ENCODE data around the gene C1QB. TPM values are rescaled to one million over a fixed set of nuclear protein-coding genes. Genes with fewer than 3 reads are reported as not detected.

C1QB gene
- total and polyA plus RNA-seq, 9 donors = 15.2 to 25.8 (median 19.4) TPM

- Histone ChIP-seq H3K4me3 (ENCODE audit: low read length) (no peak overlapping the region), H3K27me3 (ENCODE audit: control insufficient read depth, insufficient read depth, low read length) (peaks cover 42% of the 10 kb centered on the region), H3K36me3 (ENCODE audit: control insufficient read depth, insufficient read depth, low read length) (no peaks in the 10 kb centered on the region), H3K27ac (ENCODE audit: low read length) (no peak overlapping the region), H3K4me1 (ENCODE audit: control insufficient read depth, insufficient read depth, low read length) (no peaks in the 10 kb centered on the region), H3K9me3 (replicated peaks; ENCODE audit: control insufficient read depth, low read depth, low read length) (peaks cover 1% of the 10 kb centered on the region)
- 0% methylated on average over 1 of the region's 2 CpGs for WGBS (ENCODE audit: insufficient coverage)
- DNase-seq = no peak
Observed at GRCh38 chr1:22629886-22630285, 23.1 kb upstream of the C1QB start.

- H3K4me3 ChIP-seq (ENCODE audit: low read length) = no peak overlapping the region
- DNase-seq = no peak
- peaks cover 16% of the 10 kb centered on the region for H3K27me3 ChIP-seq (ENCODE audit: control insufficient read depth, insufficient read depth, low read length)
- H3K36me3 ChIP-seq (ENCODE audit: control insufficient read depth, insufficient read depth, low read length) = no peaks in the 10 kb centered on the region
- peaks cover 13% of the 10 kb centered on the region for H3K4me1 ChIP-seq (ENCODE audit: control insufficient read depth, insufficient read depth, low read length)
- 91% methylated on average over 9 of the region's 10 CpGs for WGBS (ENCODE audit: insufficient coverage)
- H3K27ac ChIP-seq (ENCODE audit: low read length) = no peak overlapping the region
- H3K9me3 ChIP-seq (replicated peaks; ENCODE audit: control insufficient read depth, low read depth, low read length) = peaks cover 4% of the 10 kb centered on the region
Observed at GRCh38 chr1:22633697-22634463, 19.2 kb upstream of the C1QB start.

- peak; percentile 52 for DNase-seq
- 45% methylated on average over 3 of the region's 7 CpGs for WGBS (ENCODE audit: insufficient coverage)
- peaks cover 6% of the 10 kb centered on the region for H3K27me3 ChIP-seq (ENCODE audit: control insufficient read depth, insufficient read depth, low read length)
Observed at GRCh38 chr1:22635436-22635835, 17.6 kb upstream of the C1QB start.

DNA sequence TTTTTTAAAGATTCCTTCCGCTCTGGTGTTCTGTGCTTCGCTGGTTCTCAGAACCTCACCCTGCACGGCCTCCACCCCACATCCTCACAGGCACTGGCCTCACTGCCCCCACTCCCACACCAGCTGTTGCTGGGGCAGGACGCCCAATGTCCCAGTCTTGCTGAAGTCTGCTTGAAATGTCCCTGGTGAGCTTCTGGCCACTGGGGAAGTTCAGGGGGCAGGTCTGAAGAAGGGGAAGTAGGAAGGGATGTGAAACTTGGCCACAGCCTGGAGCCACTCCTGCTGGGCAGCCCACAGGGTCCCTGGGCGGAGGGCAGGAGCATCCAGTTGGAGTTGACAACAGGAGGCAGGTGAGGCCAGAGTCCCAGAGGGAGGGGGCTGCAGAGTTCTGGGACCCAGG lies 16.7 kb upstream of the C1QB start, which contains the start of gene C1QA:
C1QA (plus strand) TSS at position 276 of the 400 bp plus-strand sequence. CDS start 989 bp downstream, outside the sequence.
- 46% methylated on average over 3 of the region's 5 CpGs for WGBS (ENCODE audit: insufficient coverage)
- Histone ChIP-seq H3K36me3 (ENCODE audit: control insufficient read depth, insufficient read depth, low read length) (no peaks in the 10 kb centered on the region), H3K4me1 (ENCODE audit: control insufficient read depth, insufficient read depth, low read length) (peaks cover 16% of the 10 kb centered on the region), H3K27ac (ENCODE audit: low read length) (no peak within 1 kb of the TSS), H3K27me3 (ENCODE audit: control insufficient read depth, insufficient read depth, low read length) (peaks cover 3% of the 10 kb centered on the region), H3K9me3 (replicated peaks; ENCODE audit: control insufficient read depth, low read depth, low read length) (peaks cover 4% of the 10 kb centered on the region), H3K4me3 (ENCODE audit: low read length) (peak within 1 kb of the TSS; percentile 23)
- peak; percentile 83 for DNase-seq

More at GRCh38 chr1:22635436-22635835, 17.6 kb upstream of the C1QB start:
- H3K4me1 ChIP-seq (ENCODE audit: control insufficient read depth, insufficient read depth, low read length) = peaks cover 16% of the 10 kb centered on the region
- H3K36me3 ChIP-seq (ENCODE audit: control insufficient read depth, insufficient read depth, low read length) = no peaks in the 10 kb centered on the region
- no peak overlapping the region for H3K4me3 ChIP-seq (ENCODE audit: low read length)
- H3K27ac ChIP-seq (ENCODE audit: low read length) = no peak overlapping the region
- peaks cover 4% of the 10 kb centered on the region for H3K9me3 ChIP-seq (replicated peaks; ENCODE audit: control insufficient read depth, low read depth, low read length)

- Histone ChIP-seq H3K9me3 (replicated peaks; ENCODE audit: control insufficient read depth, low read depth, low read length) (peaks cover 4% of the 10 kb centered on the region), H3K4me1 (ENCODE audit: control insufficient read depth, insufficient read depth, low read length) (peaks cover 20% of the 10 kb centered on the region), H3K27me3 (ENCODE audit: control insufficient read depth, insufficient read depth, low read length) (peaks cover 3% of the 10 kb centered on the region), H3K4me3 (ENCODE audit: low read length) (peak overlapping the region; percentile 23), H3K36me3 (ENCODE audit: control insufficient read depth, insufficient read depth, low read length) (no peaks in the 10 kb centered on the region), H3K27ac (ENCODE audit: low read length) (no peak overlapping the region)
- DNase-seq = no peak
- 64% methylated on average over 6 of the region's 6 CpGs for WGBS (ENCODE audit: insufficient coverage)
Observed at GRCh38 chr1:22636927-22637326, 16.1 kb upstream of the C1QB start.

- H3K4me1 ChIP-seq (ENCODE audit: control insufficient read depth, insufficient read depth, low read length) = peaks cover 22% of the 10 kb centered on the region
- 75% methylated on average over 2 of the region's 3 CpGs for WGBS (ENCODE audit: insufficient coverage)
- no peak overlapping the region for H3K27ac ChIP-seq (ENCODE audit: low read length)
- no peak overlapping the region for H3K4me3 ChIP-seq (ENCODE audit: low read length)
- H3K27me3 ChIP-seq (ENCODE audit: control insufficient read depth, insufficient read depth, low read length) = peaks cover 5% of the 10 kb centered on the region
- H3K9me3 ChIP-seq (replicated peaks; ENCODE audit: control insufficient read depth, low read depth, low read length) = peaks cover 4% of the 10 kb centered on the region
- H3K36me3 ChIP-seq (ENCODE audit: control insufficient read depth, insufficient read depth, low read length) = no peaks in the 10 kb centered on the region
- no peak for DNase-seq
Observed at GRCh38 chr1:22637907-22638445, 15.1 kb upstream of the C1QB start.

DNA sequence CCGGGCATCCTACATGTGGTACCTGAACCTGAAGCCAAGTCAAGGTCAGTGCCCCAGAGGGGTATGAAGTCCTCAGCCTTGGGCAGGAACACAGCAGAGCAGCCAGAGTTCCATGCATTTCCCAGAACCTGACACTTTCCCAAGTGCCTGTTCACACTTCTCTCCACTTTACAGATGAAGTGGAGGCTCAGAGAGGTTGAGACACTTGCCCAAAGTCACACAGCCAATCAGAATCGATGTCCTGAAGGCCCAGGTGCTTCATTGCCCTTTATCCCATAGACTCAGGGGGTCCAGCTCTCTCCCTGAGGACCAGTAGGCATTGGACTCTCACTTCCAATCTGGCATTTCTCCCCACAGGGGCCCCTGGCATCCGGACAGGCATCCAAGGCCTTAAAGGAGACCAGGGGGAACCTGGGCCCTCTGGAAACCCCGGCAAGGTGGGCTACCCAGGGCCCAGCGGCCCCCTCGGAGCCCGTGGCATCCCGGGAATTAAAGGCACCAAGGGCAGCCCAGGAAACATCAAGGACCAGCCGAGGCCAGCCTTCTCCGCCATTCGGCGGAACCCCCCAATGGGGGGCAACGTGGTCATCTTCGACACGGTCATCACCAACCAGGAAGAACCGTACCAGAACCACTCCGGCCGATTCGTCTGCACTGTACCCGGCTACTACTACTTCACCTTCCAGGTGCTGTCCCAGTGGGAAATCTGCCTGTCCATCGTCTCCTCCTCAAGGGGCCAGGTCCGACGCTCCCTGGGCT lies 14.4 kb upstream of the C1QB start:
- H3K9me3 ChIP-seq (replicated peaks; ENCODE audit: control insufficient read depth, low read depth, low read length) = peaks cover 4% of the 10 kb centered on the region
- peaks cover 7% of the 10 kb centered on the region for H3K27me3 ChIP-seq (ENCODE audit: control insufficient read depth, insufficient read depth, low read length)
- peaks cover 22% of the 10 kb centered on the region for H3K4me1 ChIP-seq (ENCODE audit: control insufficient read depth, insufficient read depth, low read length)
- 70% methylated on average over 20 of the region's 23 CpGs for WGBS (ENCODE audit: insufficient coverage)
- no peaks in the 10 kb centered on the region for H3K36me3 ChIP-seq (ENCODE audit: control insufficient read depth, insufficient read depth, low read length)
- DNase-seq = no peak
- H3K27ac ChIP-seq (ENCODE audit: low read length) = no peak overlapping the region
- H3K4me3 ChIP-seq (ENCODE audit: low read length) = no peak overlapping the region

DNA sequence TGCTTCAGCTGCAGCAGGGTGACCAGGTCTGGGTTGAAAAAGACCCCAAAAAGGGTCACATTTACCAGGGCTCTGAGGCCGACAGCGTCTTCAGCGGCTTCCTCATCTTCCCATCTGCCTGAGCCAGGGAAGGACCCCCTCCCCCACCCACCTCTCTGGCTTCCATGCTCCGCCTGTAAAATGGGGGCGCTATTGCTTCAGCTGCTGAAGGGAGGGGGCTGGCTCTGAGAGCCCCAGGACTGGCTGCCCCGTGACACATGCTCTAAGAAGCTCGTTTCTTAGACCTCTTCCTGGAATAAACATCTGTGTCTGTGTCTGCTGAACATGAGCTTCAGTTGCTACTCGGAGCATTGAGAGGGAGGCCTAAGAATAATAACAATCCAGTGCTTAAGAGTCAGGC lies 13.8 kb upstream of the C1QB start:
- H3K9me3 ChIP-seq (replicated peaks; ENCODE audit: control insufficient read depth, low read depth, low read length) = peaks cover 4% of the 10 kb centered on the region
- H3K27ac ChIP-seq (ENCODE audit: low read length) = no peak overlapping the region
- peak; percentile 65 for DNase-seq
- WGBS (ENCODE audit: insufficient coverage) = 3% methylated on average over 3 of the region's 8 CpGs
- H3K4me3 ChIP-seq (ENCODE audit: low read length) = no peak overlapping the region
- H3K36me3 ChIP-seq (ENCODE audit: control insufficient read depth, insufficient read depth, low read length) = no peaks in the 10 kb centered on the region
- H3K27me3 ChIP-seq (ENCODE audit: control insufficient read depth, insufficient read depth, low read length) = peaks cover 7% of the 10 kb centered on the region
- peaks cover 22% of the 10 kb centered on the region for H3K4me1 ChIP-seq (ENCODE audit: control insufficient read depth, insufficient read depth, low read length)

- H3K27me3 ChIP-seq (ENCODE audit: control insufficient read depth, insufficient read depth, low read length) = peaks cover 7% of the 10 kb centered on the region
- H3K4me3 ChIP-seq (ENCODE audit: low read length) = no peak overlapping the region
- H3K27ac ChIP-seq (ENCODE audit: low read length) = no peak overlapping the region
- WGBS (ENCODE audit: insufficient coverage) = 57% methylated on average over 5 of the region's 8 CpGs
- H3K9me3 ChIP-seq (replicated peaks; ENCODE audit: control insufficient read depth, low read depth, low read length) = no peaks in the 10 kb centered on the region
- no peak for DNase-seq
- peaks cover 14% of the 10 kb centered on the region for H3K4me1 ChIP-seq (ENCODE audit: control insufficient read depth, insufficient read depth, low read length)
- H3K36me3 ChIP-seq (ENCODE audit: control insufficient read depth, insufficient read depth, low read length) = no peaks in the 10 kb centered on the region
Observed at GRCh38 chr1:22641247-22641646, 11.8 kb upstream of the C1QB start.
